PC-3 (cell line): ENCODE results near the gene CRB2. TPM values are rescaled to one million over a fixed set of nuclear protein-coding genes. Genes with fewer than 3 reads are reported as not detected.
A peak's percentile ranks its signal among the peaks of the same experiment; 100 is the strongest.

ENCODE experiments used
- ATAC-seq: fragments of 200-7000 bp; cut with Tn5 transposase; 2 replicates; pipeline ENCODE4 v1.9.1; 2020; ENCODE audit warnings: mild to moderate bottlenecking, moderate library complexity
- BruUV-seq: library from RNA; stranded (reverse); fragments of 400-500 nt; replicated peaks from 2 replicates; lab custom pipeline; 2021; lab: Mats Ljungman, UMichigan
- CTCF ChIA-PET: fragments of 300-600 bp; sonication (Branson Sonifier 250); formaldehyde crosslinking; loops from one replicate; lab custom pipeline; 2022; ENCODE audit warnings: antibody characterized with exemption; lab: Charles Lee
- POLR2A ChIA-PET: fragments of 300-600 bp; sonication (Branson Sonifier 250); formaldehyde crosslinking; loops from one replicate; lab custom pipeline; 2022; ENCODE audit warnings: antibody characterized with exemption; ENCODE audit not compliant: unreplicated experiment; lab: Charles Lee
- DNase-seq: peaks from one replicate; pipeline ENCODE4 v3.0.0-alpha.2; 2015
- H2AFZ ChIP-seq: fragments of 300-600 bp; sonication (generic); 2 replicates; pipeline ENCODE4 v1.6.0; 2016; ENCODE audit warnings: antibody characterized with exemption, low read length
- H3F3A ChIP-seq: fragments of 300-600 bp; sonication (generic); one replicate; pipeline ENCODE4 v1.6.0; 2017; ENCODE audit warnings: antibody characterized with exemption, low read length, control low read depth, mild to moderate bottlenecking; ENCODE audit not compliant: unreplicated experiment
- H3K27ac ChIP-seq: fragments of 300-600 bp; sonication (generic); 2 replicates; pipeline ENCODE4 v1.5.1; 2016; ENCODE audit warnings: mild to moderate bottlenecking, low read length
- H3K27me3 ChIP-seq: fragments of 300-600 bp; sonication (generic); 2 replicates; pipeline ENCODE4 v1.6.1; 2016; ENCODE audit warnings: low read length, mixed read lengths
- H3K36me3 ChIP-seq: fragments of 300-600 bp; sonication (generic); 2 replicates; pipeline ENCODE4 v1.6.1; 2016; ENCODE audit warnings: low read depth, mixed run types, low read length, mixed read lengths
- H3K4me1 ChIP-seq: fragments of 300-600 bp; sonication (generic); 2 replicates; pipeline ENCODE4 v1.5.1; 2016; ENCODE audit warnings: low read length; ENCODE audit not compliant: insufficient read depth
- H3K4me2 ChIP-seq: fragments of 300-600 bp; sonication (generic); 2 replicates; pipeline ENCODE4 v1.6.0; 2016; ENCODE audit warnings: low read length
- H3K4me3 ChIP-seq: fragments of 300-600 bp; sonication (generic); 2 replicates; pipeline ENCODE4 v1.5.1; 2016; ENCODE audit warnings: mild to moderate bottlenecking, low read length, mixed read lengths
- H3K79me2 ChIP-seq: fragments of 300-600 bp; sonication (generic); 2 replicates; pipeline ENCODE4 v1.6.1; 2017; ENCODE audit warnings: low read length, mixed read lengths
- H3K9ac ChIP-seq: fragments of 300-600 bp; sonication (generic); 2 replicates; pipeline ENCODE4 v1.6.0; 2016; ENCODE audit warnings: mild to moderate bottlenecking, low read length
- H3K9me2 ChIP-seq: fragments of 300-600 bp; sonication (generic); replicated peaks from 2 replicates; pipeline ENCODE4 v1.6.1; 2016; ENCODE audit warnings: mixed run types, low read length, mixed read lengths
- H3K9me3 ChIP-seq: fragments of 300-600 bp; sonication (generic); 2 replicates; pipeline ENCODE4 v1.6.1; 2016; ENCODE audit warnings: low read length, mixed read lengths
- H4K20me1 ChIP-seq: fragments of 300-600 bp; sonication (generic); 2 replicates; pipeline ENCODE4 v1.6.1; 2016; ENCODE audit warnings: low read length, mixed read lengths
- EZH2 ChIP-seq: fragments of 300-600 bp; sonication (generic); IDR thresholded peaks from one replicate; pipeline ENCODE4 v1.6.1; 2017; ENCODE audit warnings: antibody characterized with exemption, mild to moderate bottlenecking, low read length; ENCODE audit not compliant: unreplicated experiment
- EZH2phosphoT487 ChIP-seq: fragments of 300-600 bp; sonication (generic); IDR thresholded peaks from 2 replicates; pipeline ENCODE4 v1.6.1; 2018; ENCODE audit warnings: mild to moderate bottlenecking, antibody characterized with exemption, low read length, borderline replicate concordance
- intact Hi-C: fragments of 100-400 bp; cut with micrococcal nuclease; formaldehyde crosslinking; loops from 2 replicates; pipeline ENCODE4 v1.9.0; 2023
- total RNA-seq: library from RNA; depleted of rRNA; stranded (reverse); fragments of >200 nt; gene quantifications from 2 replicates; pipeline ENCODE4 v1.2.3, GENCODE V29; 2014
- TF ChIP-seq, protein P1 (sequence below): fragments of 300-600 bp; sonication (generic); conservative IDR thresholded peaks from 2 replicates; pipeline ENCODE4 v1.5.1; 2017; ENCODE audit warnings: antibody characterized with exemption, low read depth, mild to moderate bottlenecking, low read length

The CRB2 gene
- total RNA-seq, 1 experiment from 2014 or later: not detected

DNA sequence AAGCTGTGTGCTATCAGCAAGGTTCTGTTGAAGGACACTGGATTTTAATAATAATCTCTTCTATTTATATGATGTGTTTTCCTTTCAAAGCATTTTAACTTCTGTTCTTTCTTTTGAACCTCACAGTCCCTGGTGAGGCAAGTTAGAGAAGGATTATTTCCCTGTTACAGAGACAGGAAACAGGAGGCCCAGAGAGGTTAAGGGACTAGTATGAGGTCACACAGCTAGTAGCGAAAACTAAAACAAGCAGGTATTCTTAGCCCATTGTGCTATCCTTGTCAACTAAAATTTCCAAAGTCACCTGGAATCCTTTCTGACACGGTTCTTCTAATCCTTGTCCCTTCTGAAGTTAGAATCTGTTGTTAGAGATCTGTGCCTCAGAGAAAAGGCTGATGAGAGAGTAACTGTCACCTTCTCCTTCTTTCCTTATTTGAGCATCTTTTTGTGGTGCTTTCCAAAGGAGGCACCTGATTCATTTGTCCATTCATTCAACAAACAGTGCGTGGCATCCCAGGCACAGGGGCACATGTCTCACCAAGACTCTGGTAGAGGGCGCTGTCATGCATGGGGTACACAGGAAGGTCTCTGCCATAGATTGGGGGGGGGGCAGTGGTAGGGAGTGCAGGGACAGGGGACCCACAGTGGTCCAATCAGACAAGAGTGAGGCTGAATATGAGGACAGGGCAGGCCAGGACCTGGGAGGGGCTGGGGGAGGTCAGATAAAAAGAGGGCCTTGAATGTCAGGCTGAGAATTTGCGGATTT is 61.5 kb downstream of the CRB2 start:
- no TSS peak for BruUV-seq
- Histone ChIP-seq H3K36me3 (no peaks in the 10 kb centered on the region), H3K79me2 (no peaks in the 10 kb centered on the region), H3F3A (no peaks in the 10 kb centered on the region), H3K9ac (no peak overlapping the region), H3K9me2 (no peaks in the 10 kb centered on the region), H3K4me2 (no peak overlapping the region), H3K27ac (no peak overlapping the region), H3K4me1 (no peaks in the 10 kb centered on the region), H3K4me3 (no peak overlapping the region), H3K9me3 (no peaks in the 10 kb centered on the region), H2AFZ (no peak overlapping the region), H3K27me3 (no peaks in the 10 kb centered on the region), H4K20me1 (no peaks in the 10 kb centered on the region)
- TF ChIP-seq EZH2: no peak
- TF ChIP-seq, protein P1, sequence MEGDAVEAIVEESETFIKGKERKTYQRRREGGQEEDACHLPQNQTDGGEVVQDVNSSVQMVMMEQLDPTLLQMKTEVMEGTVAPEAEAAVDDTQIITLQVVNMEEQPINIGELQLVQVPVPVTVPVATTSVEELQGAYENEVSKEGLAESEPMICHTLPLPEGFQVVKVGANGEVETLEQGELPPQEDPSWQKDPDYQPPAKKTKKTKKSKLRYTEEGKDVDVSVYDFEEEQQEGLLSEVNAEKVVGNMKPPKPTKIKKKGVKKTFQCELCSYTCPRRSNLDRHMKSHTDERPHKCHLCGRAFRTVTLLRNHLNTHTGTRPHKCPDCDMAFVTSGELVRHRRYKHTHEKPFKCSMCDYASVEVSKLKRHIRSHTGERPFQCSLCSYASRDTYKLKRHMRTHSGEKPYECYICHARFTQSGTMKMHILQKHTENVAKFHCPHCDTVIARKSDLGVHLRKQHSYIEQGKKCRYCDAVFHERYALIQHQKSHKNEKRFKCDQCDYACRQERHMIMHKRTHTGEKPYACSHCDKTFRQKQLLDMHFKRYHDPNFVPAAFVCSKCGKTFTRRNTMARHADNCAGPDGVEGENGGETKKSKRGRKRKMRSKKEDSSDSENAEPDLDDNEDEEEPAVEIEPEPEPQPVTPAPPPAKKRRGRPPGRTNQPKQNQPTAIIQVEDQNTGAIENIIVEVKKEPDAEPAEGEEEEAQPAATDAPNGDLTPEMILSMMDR: peak; percentile 23; the same call in 1 of the 2 replicates
- ATAC-seq (no peak), DNase-seq (no peak)
- ChIA-PET POLR2A (no interaction called here), CTCF (no interaction called here)
- intact Hi-C loops: no loop called here

DNA sequence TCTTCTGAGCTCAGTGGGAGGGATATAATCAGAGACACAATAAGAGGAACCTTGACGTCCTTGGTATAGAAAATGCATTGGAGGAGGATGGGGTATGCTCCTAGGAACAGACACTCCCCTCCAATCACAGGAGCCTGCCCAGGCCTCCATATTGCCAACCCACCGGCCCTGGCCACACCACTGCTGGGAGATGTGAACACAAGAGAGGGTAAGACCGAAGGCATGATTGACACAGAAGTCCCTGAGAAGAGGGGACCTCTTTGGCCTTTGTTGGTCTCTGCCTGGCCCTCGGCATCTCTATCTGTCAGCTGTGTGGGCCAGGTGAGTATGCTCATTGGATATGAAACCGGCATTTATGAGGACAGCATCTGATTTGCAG is 62.0 kb downstream of the CRB2 start:
- Histone ChIP-seq H4K20me1 (no peaks in the 10 kb centered on the region), H2AFZ (no peak overlapping the region), H3K9ac (no peak overlapping the region), H3K9me2 (no peaks in the 10 kb centered on the region), H3K27me3 (no peaks in the 10 kb centered on the region), H3K4me3 (no peak overlapping the region), H3F3A (no peaks in the 10 kb centered on the region), H3K36me3 (no peaks in the 10 kb centered on the region), H3K9me3 (no peaks in the 10 kb centered on the region), H3K27ac (no peak overlapping the region), H3K4me1 (no peaks in the 10 kb centered on the region), H3K79me2 (no peaks in the 10 kb centered on the region), H3K4me2 (no peak overlapping the region)
- ChIA-PET POLR2A (no interaction called here), CTCF (no interaction called here)
- BruUV-seq: no TSS peak
- TF ChIP-seq, protein P1: no peak
- TF ChIP-seq EZH2: no peak
- no peak for TF ChIP-seq EZH2phosphoT487
- ATAC-seq: no peak
- DNase-seq: no peak
- intact Hi-C loops: no loop called here

DNA sequence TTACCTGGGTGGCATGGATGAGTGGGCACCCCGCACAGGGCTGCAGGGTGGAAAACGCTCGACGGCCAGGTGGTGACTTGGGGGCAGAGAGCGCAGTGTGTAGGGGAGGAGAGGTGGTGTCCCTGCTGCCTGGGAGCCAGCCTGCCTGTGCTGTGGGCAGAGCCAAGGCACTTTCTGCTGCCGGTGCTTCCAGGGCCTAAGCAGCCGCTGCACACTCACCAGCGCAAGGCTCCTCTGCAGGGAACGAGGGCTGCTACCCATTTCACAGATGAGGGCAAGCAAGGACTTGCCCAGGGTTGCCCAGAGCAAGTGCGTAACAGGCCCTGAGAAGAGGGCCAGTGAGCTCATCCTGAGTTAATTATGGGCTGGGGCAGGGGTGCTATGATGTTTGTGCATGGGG is 62.5 kb downstream of the CRB2 start:
- BruUV-seq: no TSS peak
- ATAC-seq (no peak), DNase-seq (no peak)
- Histone ChIP-seq H3K79me2 (no peaks in the 10 kb centered on the region), H3K9ac (no peak overlapping the region), H3K27me3 (no peaks in the 10 kb centered on the region), H4K20me1 (no peaks in the 10 kb centered on the region), H3K4me1 (no peaks in the 10 kb centered on the region), H3K9me3 (no peaks in the 10 kb centered on the region), H3K4me3 (no peak overlapping the region), H2AFZ (no peak overlapping the region), H3F3A (no peaks in the 10 kb centered on the region), H3K4me2 (no peak overlapping the region), H3K36me3 (no peaks in the 10 kb centered on the region), H3K9me2 (no peaks in the 10 kb centered on the region), H3K27ac (no peak overlapping the region)
- no peak for TF ChIP-seq EZH2phosphoT487
- TF ChIP-seq, protein P1: no peak
- TF ChIP-seq EZH2: no peak
- ChIA-PET CTCF (no interaction called here), POLR2A (no interaction called here)
- intact Hi-C loops: no loop called here
